H9 (cell line): ENCODE measurements around the gene NTRK2. TPM values are rescaled to one million over a fixed set of nuclear protein-coding genes. Genes with fewer than 3 reads are reported as not detected.

Experiments
- DNase-seq: peaks from one replicate; pipeline ENCODE4 v3.0.0-alpha.2; 2017
- H2AFZ ChIP-seq: one replicate; pipeline ENCODE4 v1.6.1; 2013; ENCODE audit warnings: mild to moderate bottlenecking, low read length, control low read depth, moderate library complexity
- H2AK5ac ChIP-seq: 2 replicates; pipeline ENCODE4 v1.6.1; 2013; ENCODE audit warnings: low read length, control low read depth, mixed read lengths; ENCODE audit not compliant: insufficient read length
- H2BK120ac ChIP-seq: one replicate; pipeline ENCODE4 v1.6.1; 2013; ENCODE audit warnings: low read depth, mild to moderate bottlenecking, low read length, control low read depth, inconsistent platforms; ENCODE audit not compliant: poor library complexity, severe bottlenecking
- H2BK12ac ChIP-seq: 2 replicates; pipeline ENCODE4 v1.6.1; 2013; ENCODE audit warnings: low read length, control low read depth, mixed read lengths, low read depth; ENCODE audit not compliant: insufficient read length
- H2BK15ac ChIP-seq: 2 replicates; pipeline ENCODE4 v1.6.1; 2013; ENCODE audit warnings: low read depth, low read length, control low read depth
- H2BK20ac ChIP-seq: one replicate; pipeline ENCODE4 v1.6.1; 2013; ENCODE audit warnings: low read depth, mild to moderate bottlenecking, low read length, control low read depth, inconsistent platforms; ENCODE audit not compliant: poor library complexity, severe bottlenecking
- H2BK5ac ChIP-seq: 2 replicates; pipeline ENCODE4 v1.6.1; 2013; ENCODE audit warnings: low read length, control low read depth, mixed read lengths; ENCODE audit not compliant: insufficient read length
- H3K14ac ChIP-seq: 2 replicates; pipeline ENCODE4 v1.6.1; 2013; ENCODE audit warnings: low read length, control low read depth; ENCODE audit not compliant: insufficient read depth
- H3K18ac ChIP-seq: 2 replicates; pipeline ENCODE4 v1.6.1; 2013; ENCODE audit warnings: low read depth, mild to moderate bottlenecking, mixed read lengths, low read length, control low read depth; ENCODE audit not compliant: insufficient read length
- H3K23ac ChIP-seq: 2 replicates; pipeline ENCODE4 v1.6.1; 2013; ENCODE audit warnings: low read length, control low read depth, mixed read lengths, low read depth; ENCODE audit not compliant: insufficient read length
- H3K23me2 ChIP-seq: 2 replicates; pipeline ENCODE4 v1.6.1; 2013; ENCODE audit warnings: low read depth, mild to moderate bottlenecking, mixed read lengths, low read length, control low read depth; ENCODE audit not compliant: insufficient read length, poor library complexity, severe bottlenecking
- H3K27ac ChIP-seq: 2 replicates; pipeline ENCODE4 v1.5.1; 2013; ENCODE audit warnings: low read length, control low read depth, mixed read lengths, low read depth; ENCODE audit not compliant: insufficient read length
- H3K27me3 ChIP-seq: 2 replicates; pipeline ENCODE4 v1.6.1; 2013; ENCODE audit warnings: low read length, control low read depth, inconsistent platforms; ENCODE audit not compliant: insufficient read depth
- H3K4ac ChIP-seq: 2 replicates; pipeline ENCODE4 v1.6.1; 2013; ENCODE audit warnings: low read depth, mild to moderate bottlenecking, control low read depth, inconsistent platforms, low read length, moderate library complexity
- H3K4me1 ChIP-seq: 2 replicates; pipeline ENCODE4 v1.6.1; 2013; ENCODE audit warnings: low read length, control low read depth, inconsistent platforms; ENCODE audit not compliant: insufficient read depth
- H3K4me2 ChIP-seq: 2 replicates; pipeline ENCODE4 v1.6.1; 2013; ENCODE audit warnings: low read length, control low read depth, mixed read lengths; ENCODE audit not compliant: insufficient read length, insufficient read depth
- H3K56ac ChIP-seq: 2 replicates; pipeline ENCODE4 v1.6.1; 2013; ENCODE audit warnings: low read depth, mild to moderate bottlenecking, mixed read lengths, low read length, control low read depth; ENCODE audit not compliant: insufficient read length
- H3K79me1 ChIP-seq: 2 replicates; pipeline ENCODE4 v1.6.1; 2013; ENCODE audit warnings: low read depth, mild to moderate bottlenecking, moderate library complexity, low read length, control low read depth, inconsistent platforms; ENCODE audit not compliant: insufficient read depth, poor library complexity, severe bottlenecking
- H3K79me2 ChIP-seq: 2 replicates; pipeline ENCODE4 v1.6.1; 2013; ENCODE audit warnings: low read length, control low read depth, inconsistent platforms; ENCODE audit not compliant: insufficient read depth
- H3K9ac ChIP-seq: 2 replicates; pipeline ENCODE4 v1.6.1; 2013; ENCODE audit warnings: low read length, control low read depth, mixed read lengths; ENCODE audit not compliant: insufficient read length; ENCODE audit errors: extremely low read depth
- H3K9me3 ChIP-seq: one replicate; pipeline ENCODE4 v1.6.1; 2013; ENCODE audit warnings: low read depth, low read length, inconsistent platforms; ENCODE audit not compliant: control insufficient read depth
- H3T11ph ChIP-seq: one replicate; pipeline ENCODE4 v1.6.1; 2013; ENCODE audit warnings: mild to moderate bottlenecking, low read length, control low read depth, inconsistent platforms
- H4K20me1 ChIP-seq: one replicate; pipeline ENCODE4 v1.6.1; 2013; ENCODE audit not compliant: control insufficient read depth, insufficient read length, insufficient read depth
- H4K5ac ChIP-seq: 2 replicates; pipeline ENCODE4 v1.6.1; 2013; ENCODE audit warnings: low read depth, mild to moderate bottlenecking, mixed read lengths, low read length, control low read depth; ENCODE audit not compliant: insufficient read length
- H4K8ac ChIP-seq: replicated peaks from 2 replicates; pipeline ENCODE4 v1.6.1; 2013; ENCODE audit warnings: low read length, control low read depth, mixed read lengths, low read depth; ENCODE audit not compliant: insufficient read length
- H4K91ac ChIP-seq: 2 replicates; pipeline ENCODE4 v1.6.1; 2013; ENCODE audit warnings: low read depth, mild to moderate bottlenecking, moderate library complexity, mixed read lengths, low read length, control low read depth; ENCODE audit not compliant: insufficient read length
- H3K27ac Mint-ChIP-seq, 3 experiments: 2 replicates in 2 of 3; 3 replicates in 1 of 3; pipeline ENCODE4 v1.8.0; 2020 to 2021; ENCODE audit warnings: mixed read lengths in 3 of 3, mild to moderate bottlenecking in 1 of 3, moderate library complexity in 1 of 3
- H3K27me3 Mint-ChIP-seq: 2 replicates; pipeline ENCODE4 v1.8.0; 2021; ENCODE audit warnings: low read depth, mild to moderate bottlenecking, moderate library complexity, mixed read lengths
- H3K36me3 Mint-ChIP-seq, 3 experiments: 2 replicates in 2 of 3; 3 replicates in 1 of 3; pipeline ENCODE4 v1.8.0; 2020 to 2021; ENCODE audit warnings: low read depth in 3 of 3, mixed read lengths in 3 of 3; ENCODE audit not compliant: insufficient read depth in 1 of 3
- H3K4me1 Mint-ChIP-seq, 2 experiments: 2 replicates each; pipeline ENCODE4 v1.8.0; 2020; ENCODE audit warnings: mixed read lengths in 2 of 2
- H3K4me3 Mint-ChIP-seq, 2 experiments: 2 replicates in 1 of 2; 3 replicates in 1 of 2; pipeline ENCODE4 v1.8.0; 2020 to 2021; ENCODE audit warnings: mild to moderate bottlenecking in 2 of 2, mixed read lengths in 2 of 2, moderate library complexity in 1 of 2
- H3K9me3 Mint-ChIP-seq, 2 experiments: 2 replicates in 1 of 2; 3 replicates in 1 of 2; pipeline ENCODE4 v1.8.0; 2020; ENCODE audit warnings: mild to moderate bottlenecking in 2 of 2, mixed read lengths in 2 of 2, moderate library complexity in 1 of 2
- CTCF ChIP-seq: fragments of 200-600 bp; sonication (generic); conservative IDR thresholded peaks from 3 replicates; pipeline ENCODE4 v1.8.0; 2021; ENCODE audit warnings: antibody characterized with exemption, mild to moderate bottlenecking
- WGBS: extraction: QIAGEN DNeasy Blood & Tissue Kit; methylation state at CpG from one replicate; pipeline ENCODE4 v1.1.7; 2013; ENCODE audit warnings: missing lambda C conversion rate, low lambda C conversion rate, mixed read lengths; ENCODE audit not compliant: insufficient read length; ENCODE audit errors: extremely low coverage; 5-methylcytosine and 5-hydroxymethylcytosine counted together
- total RNA-seq: library from RNA; stranded (reverse); gene quantifications from 2 replicates; pipeline ENCODE4 v1.2.1, GENCODE V29; 2021

NTRK2 gene
- total RNA-seq, 1 experiment from 2014 or later: 0.02 TPM

- no peaks in the 10 kb centered on the region for H3K36me3 Mint-ChIP-seq
- H3K27me3 Mint-ChIP-seq: no peaks in the 10 kb centered on the region
- H2AK5ac ChIP-seq: no peak overlapping the region
- H3K4me3 Mint-ChIP-seq: no peak overlapping the region
- H3K4ac ChIP-seq: no peak overlapping the region
- no peak overlapping the region for H3T11ph ChIP-seq
- H3K23me2 ChIP-seq: no peaks in the 10 kb centered on the region
- DNase-seq: no peak
- TF ChIP-seq CTCF: no peak
- H4K8ac ChIP-seq: no peak overlapping the region
- WGBS: no CpG with 5 or more reads among the region's 7 CpGs
- no peak overlapping the region for H3K14ac ChIP-seq
- H3K23ac ChIP-seq: no peak overlapping the region
- H3K18ac ChIP-seq: no peak overlapping the region
- no peaks in the 10 kb centered on the region for H3K4me1 ChIP-seq
- H2BK120ac ChIP-seq: no peak overlapping the region
- no peaks in the 10 kb centered on the region for H4K20me1 ChIP-seq
- H2AFZ ChIP-seq: no peak overlapping the region
- H3K27ac ChIP-seq: no peak overlapping the region
- H3K79me2 ChIP-seq: no peaks in the 10 kb centered on the region
- no peak overlapping the region for H3K27ac Mint-ChIP-seq
- no peaks in the 10 kb centered on the region for H3K9me3 ChIP-seq
- no peak overlapping the region for H4K5ac ChIP-seq
- no peak overlapping the region for H3K56ac ChIP-seq
- no peak overlapping the region for H3K4me2 ChIP-seq
- H3K9ac ChIP-seq: no peak overlapping the region
- no peak overlapping the region for H4K91ac ChIP-seq
- H3K4me1 Mint-ChIP-seq: no peaks in the 10 kb centered on the region
- H2BK12ac ChIP-seq: no peak overlapping the region
- no peaks in the 10 kb centered on the region for H3K9me3 Mint-ChIP-seq
- no peak overlapping the region for H2BK20ac ChIP-seq
- no peak overlapping the region for H2BK5ac ChIP-seq
- no peaks in the 10 kb centered on the region for H3K27me3 ChIP-seq
- H3K79me1 ChIP-seq: no peaks in the 10 kb centered on the region
- H2BK15ac ChIP-seq: no peak overlapping the region
Measured at GRCh38 chr9:84917366-84918070, 248.0 kb downstream of the NTRK2 start.
